OCI-LY7 (cell line): Measurements from ENCODE around the gene PDCD1.

ENCODE experiments used
- EZH2phosphoT487 ChIP-seq: fragments of 200-600 bp; sonication (generic); IDR thresholded peaks from 2 replicates; pipeline ENCODE4 v1.6.1; 2018; ENCODE audit warnings: low read depth, borderline replicate concordance, mild to moderate bottlenecking, mixed run types, antibody characterized with exemption, low read length, moderate library complexity, mixed read lengths
- TF ChIP-seq, protein P1 (sequence below): fragments of 200-600 bp; sonication (generic); conservative IDR thresholded peaks from 2 replicates; pipeline ENCODE4 v1.5.1; 2014; ENCODE audit warnings: mild to moderate bottlenecking, antibody characterized with exemption, low read length, moderate library complexity, mixed read lengths

DNA sequence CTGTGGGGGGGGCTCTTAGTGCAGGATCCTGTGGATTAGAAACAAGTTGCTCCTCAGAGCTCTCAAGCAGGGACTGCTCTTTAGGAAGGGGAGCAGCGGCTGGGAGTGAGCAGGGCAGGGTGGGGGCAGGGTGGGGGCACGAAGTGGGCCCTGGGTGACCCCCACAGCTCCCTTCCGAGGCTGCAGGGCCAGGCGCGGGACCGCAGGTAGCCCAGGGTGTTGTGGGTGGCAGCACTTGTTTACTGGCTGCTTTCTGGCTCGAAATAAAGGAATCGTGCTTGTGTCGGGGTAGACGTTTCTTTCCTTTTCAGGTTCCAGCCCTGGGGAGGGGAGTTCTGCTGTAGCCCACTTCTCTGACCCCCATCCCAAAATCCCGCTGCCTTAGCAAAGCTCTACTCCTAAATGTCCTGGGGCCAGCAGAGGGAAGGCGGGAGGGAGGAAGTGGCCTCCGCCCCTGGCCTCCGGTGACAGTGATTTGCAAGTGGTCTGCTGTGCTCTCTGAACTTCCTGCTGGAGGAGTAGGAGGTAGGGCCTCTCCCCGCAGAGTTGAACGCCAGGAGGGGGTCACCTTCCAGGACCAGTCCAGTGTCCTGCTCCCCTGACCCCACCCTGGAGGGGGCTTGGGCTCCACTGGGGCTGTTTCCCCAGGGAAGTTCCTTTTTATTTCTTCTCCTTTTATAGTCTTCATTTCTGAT is 41.4 kb downstream of the PDCD1 start:
- TF ChIP-seq, protein P1, sequence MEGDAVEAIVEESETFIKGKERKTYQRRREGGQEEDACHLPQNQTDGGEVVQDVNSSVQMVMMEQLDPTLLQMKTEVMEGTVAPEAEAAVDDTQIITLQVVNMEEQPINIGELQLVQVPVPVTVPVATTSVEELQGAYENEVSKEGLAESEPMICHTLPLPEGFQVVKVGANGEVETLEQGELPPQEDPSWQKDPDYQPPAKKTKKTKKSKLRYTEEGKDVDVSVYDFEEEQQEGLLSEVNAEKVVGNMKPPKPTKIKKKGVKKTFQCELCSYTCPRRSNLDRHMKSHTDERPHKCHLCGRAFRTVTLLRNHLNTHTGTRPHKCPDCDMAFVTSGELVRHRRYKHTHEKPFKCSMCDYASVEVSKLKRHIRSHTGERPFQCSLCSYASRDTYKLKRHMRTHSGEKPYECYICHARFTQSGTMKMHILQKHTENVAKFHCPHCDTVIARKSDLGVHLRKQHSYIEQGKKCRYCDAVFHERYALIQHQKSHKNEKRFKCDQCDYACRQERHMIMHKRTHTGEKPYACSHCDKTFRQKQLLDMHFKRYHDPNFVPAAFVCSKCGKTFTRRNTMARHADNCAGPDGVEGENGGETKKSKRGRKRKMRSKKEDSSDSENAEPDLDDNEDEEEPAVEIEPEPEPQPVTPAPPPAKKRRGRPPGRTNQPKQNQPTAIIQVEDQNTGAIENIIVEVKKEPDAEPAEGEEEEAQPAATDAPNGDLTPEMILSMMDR = no peak
- no peak for TF ChIP-seq EZH2phosphoT487
